SK-N-SH (cell line): ENCODE results near the gene ATP11A. TPM values are rescaled to one million over a fixed set of nuclear protein-coding genes. Genes with fewer than 3 reads are reported as not detected.
A peak's percentile ranks its signal among the peaks of the same experiment; 100 is the strongest.

Experiments
- CTCF ChIA-PET: fragments of 300-600, 350-600 bp; formaldehyde crosslinking; extraction: SDS; loops from one replicate; lab custom pipeline; 2021; lab: Yijun Ruan, JAX
- POLR2A ChIA-PET: fragments of 350-600 bp; sonication (Branson Sonifier 250); formaldehyde crosslinking; extraction: SDS; loops from one replicate; lab custom pipeline; 2020; ENCODE audit warnings: antibody characterized with exemption, inconsistent platforms; lab: Yijun Ruan, JAX
- DNase-seq: peaks from one replicate; pipeline ENCODE4 v3.0.0; 2012
- H2AFZ ChIP-seq: fragments of 200-600 bp; sonication (generic); 2 replicates; pipeline ENCODE4 v1.8.1; 2016; ENCODE audit warnings: antibody characterized with exemption, mild to moderate bottlenecking, low read depth
- H3F3A ChIP-seq: fragments of 200-600 bp; sonication (generic); replicated peaks from 2 replicates; pipeline ENCODE3; 2016; ENCODE audit warnings: antibody characterized with exemption, mild to moderate bottlenecking; ENCODE audit not compliant: insufficient read depth
- H3K27ac ChIP-seq, 2 experiments: fragments of 200-500 bp in 1 of 2; fragments of 200-600 bp in 1 of 2; sonication (Bioruptor generic) in 1 of 2; sonication (generic), shearing (Covaris generic) in 1 of 2; 2 replicates each; pipeline versions ENCODE4 v1.5.1 to v1.6.1; 2014 to 2016; ENCODE audit warnings: low read depth in 2 of 2, inconsistent platforms in 1 of 2, low read length in 1 of 2, mild to moderate bottlenecking in 1 of 2, mixed read lengths in 1 of 2
- H3K27me3 ChIP-seq: fragments of 200-600 bp; sonication (generic), shearing (Covaris generic); 2 replicates; pipeline ENCODE4 v1.6.1; 2016; ENCODE audit warnings: mixed run types; ENCODE audit not compliant: insufficient read depth
- H3K36me3 ChIP-seq, 2 experiments: fragments of 200-500 bp in 1 of 2; fragments of 200-600 bp in 1 of 2; sonication (Bioruptor generic) in 1 of 2; sonication (generic) in 1 of 2; replicated peaks in 1 of 2; 2 replicates each; pipeline versions ENCODE3 to v1.5.1; 2014 to 2016; ENCODE audit warnings: low read length in 1 of 2, mild to moderate bottlenecking in 1 of 2; ENCODE audit not compliant: insufficient read depth in 2 of 2, control insufficient read depth in 1 of 2
- H3K4me1 ChIP-seq, 2 experiments: fragments of 200-500 bp in 1 of 2; fragments of 200-600 bp in 1 of 2; sonication (Bioruptor generic) in 1 of 2; sonication (generic), shearing (Covaris generic) in 1 of 2; 2 replicates each; pipeline versions ENCODE4 v1.5.1 to v1.6.1; 2014 to 2016; ENCODE audit warnings: low read depth in 1 of 2, low read length in 1 of 2, mixed run types in 1 of 2; ENCODE audit not compliant: insufficient read depth in 2 of 2, control insufficient read depth in 1 of 2
- H3K4me2 ChIP-seq: fragments of 200-600 bp; sonication (generic), shearing (Covaris generic); 2 replicates; pipeline ENCODE4 v1.6.1; 2017; ENCODE audit warnings: mixed run types
- H3K4me3 ChIP-seq, 2 experiments: fragments of 200-500 bp in 1 of 2; fragments of 200-600 bp in 1 of 2; sonication (Bioruptor generic) in 1 of 2; sonication (generic), shearing (Covaris generic) in 1 of 2; 2 replicates each; pipeline versions ENCODE4 v1.5.1 to v1.8.1; 2014 to 2016; ENCODE audit warnings: low read depth in 2 of 2, inconsistent platforms in 1 of 2, low read length in 1 of 2, mild to moderate bottlenecking in 1 of 2, mixed read lengths in 1 of 2, moderate library complexity in 1 of 2
- H3K79me2 ChIP-seq: fragments of 200-600 bp; sonication (generic); 2 replicates; pipeline ENCODE4 v1.8.1; 2017; ENCODE audit warnings: mild to moderate bottlenecking; ENCODE audit not compliant: insufficient read depth
- H3K9ac ChIP-seq: fragments of 200-600 bp; sonication (generic); 2 replicates; pipeline ENCODE4 v1.6.1; 2017; ENCODE audit warnings: mixed run types
- H3K9me2 ChIP-seq: fragments of 200-600 bp; sonication (generic); 2 replicates; pipeline ENCODE4 v1.6.1; 2017; ENCODE audit warnings: mixed run types
- H3K9me3 ChIP-seq: fragments of 200-600 bp; sonication (generic); 2 replicates; pipeline ENCODE4 v1.6.1; 2017; ENCODE audit warnings: mixed run types, mild to moderate bottlenecking, moderate library complexity
- H4K20me1 ChIP-seq: fragments of 200-600 bp; sonication (generic); 2 replicates; pipeline ENCODE4 v1.6.1; 2017; ENCODE audit warnings: mild to moderate bottlenecking, mixed run types; ENCODE audit not compliant: insufficient read depth
- ELF1 ChIP-seq: IDR thresholded peaks from 2 replicates; pipeline ENCODE4 v1.4.0; 2012
- EZH2phosphoT487 ChIP-seq: fragments of 200-600 bp; sonication (generic); IDR thresholded peaks from 2 replicates; pipeline ENCODE4 v1.6.1; 2017; ENCODE audit warnings: low read depth, mixed run types, mild to moderate bottlenecking, antibody characterized with exemption, moderate library complexity, borderline replicate concordance
- GABPA ChIP-seq: IDR thresholded peaks from 2 replicates; pipeline ENCODE4 v1.4.0; 2012; ENCODE audit warnings: low read depth, mild to moderate bottlenecking
- GATA2 ChIP-seq: sonication (generic); formaldehyde crosslinking; IDR thresholded peaks from 2 replicates; pipeline ENCODE4 v1.5.0; 2020; ENCODE audit warnings: mild to moderate bottlenecking, missing genetic modification reagents
- NRF1 ChIP-seq: IDR thresholded peaks from 2 replicates; pipeline ENCODE4 v1.6.1; 2012; ENCODE audit warnings: low read depth, mild to moderate bottlenecking, low read length
- RCOR1 ChIP-seq: fragments of 150-350 bp; IDR thresholded peaks from 2 replicates; pipeline ENCODE4 v1.6.1; 2017; ENCODE audit warnings: antibody characterized with exemption, low read length
- REST ChIP-seq: IDR thresholded peaks from 2 replicates; pipeline ENCODE4 v1.6.1; 2012; ENCODE audit warnings: mild to moderate bottlenecking, low read depth, low read length, moderate library complexity
- RXRA ChIP-seq: IDR thresholded peaks from 2 replicates; pipeline ENCODE4 v1.4.0; 2012; ENCODE audit warnings: low read depth, mild to moderate bottlenecking, borderline replicate concordance
- TCF12 ChIP-seq: IDR thresholded peaks from 2 replicates; pipeline ENCODE4 v1.4.0; 2012
- WGBS: methylation state at CpG from one replicate; pipeline ENCODE4 v1.1.6; 2017; ENCODE audit warnings: low lambda C conversion rate; 5-methylcytosine and 5-hydroxymethylcytosine counted together
- polyA plus RNA-seq, 3 experiments: library from polyadenylated mRNA; depleted of rRNA; stranded (reverse); fragments of >200 nt; gene quantifications; 2 replicates each; pipeline ENCODE4 v1.2.3, GENCODE V29; 2012

ATP11A gene
- polyA plus RNA-seq, 1 of the 3 experiments (the other 2 are of a cell fraction) = 4.1 TPM

- TF ChIP-seq REST = no peak
- no peak for TF ChIP-seq RXRA
- no peak for TF ChIP-seq ELF1
- no peak for TF ChIP-seq TCF12
- no peak for TF ChIP-seq GABPA
- no peak for TF ChIP-seq NRF1
- no peak for TF ChIP-seq RCOR1
Observed at GRCh38 chr13:112781881-112782361, 92.1 kb downstream of the ATP11A start (continued).

DNA sequence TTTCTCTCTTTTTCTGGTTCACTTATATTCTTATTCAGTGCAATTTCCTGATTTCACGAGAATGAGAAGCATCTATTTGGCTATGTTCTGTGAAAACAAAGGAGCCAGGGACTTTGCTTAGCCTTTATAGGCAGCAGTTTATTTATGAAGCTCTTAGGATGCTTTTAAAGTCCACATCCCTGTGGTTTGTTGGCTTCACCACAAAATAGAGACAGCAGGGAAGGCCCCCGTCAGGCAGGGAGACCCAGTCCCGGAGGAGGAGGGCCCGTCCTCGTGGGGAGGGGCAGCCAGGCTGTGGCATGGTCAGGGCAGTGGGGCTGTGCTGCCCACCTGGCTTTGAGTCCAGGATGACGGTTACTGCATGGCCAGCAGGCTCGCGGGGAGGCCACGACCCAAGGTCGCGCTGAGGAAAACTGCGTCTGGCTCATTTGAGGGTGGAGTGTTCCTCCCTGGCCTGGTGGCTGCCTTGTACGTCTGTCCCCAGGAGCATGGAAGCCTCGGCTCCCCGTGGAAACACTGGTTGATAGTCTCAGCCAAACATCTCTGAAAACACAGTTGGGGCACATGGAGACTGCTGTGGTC, 92.7 kb downstream of the ATP11A start:
- no peak overlapping the region for H3K4me2 ChIP-seq
- peaks cover 0 to 22% of the 10 kb centered on the region in 2 experiments; a peak in 2 of 4 replicates for H3K4me1 ChIP-seq
- no peak overlapping the region for H2AFZ ChIP-seq
- CTCF ChIA-PET = no interaction called here
- H3K79me2 ChIP-seq = no peaks in the 10 kb centered on the region
- DNase-seq = peak; percentile 42
- TF ChIP-seq REST (no peak), EZH2phosphoT487 (no peak), GATA2 (CRISPR knock-in tag) (no peak)
- TF ChIP-seq, all 33 proteins: peak for 0
- no peak overlapping the region for H3K4me3 ChIP-seq
- no peaks in the 10 kb centered on the region for H3F3A ChIP-seq
- WGBS = 86% methylated on average over 11 of the region's 15 CpGs
- peak overlapping the region in 1 of 2 experiments; percentile 73; a peak in 2 of 4 replicates for H3K27ac ChIP-seq
- no peaks in the 10 kb centered on the region for H3K27me3 ChIP-seq
- H3K9ac ChIP-seq = no peak overlapping the region
- no peaks in the 10 kb centered on the region for H3K36me3 ChIP-seq
- H3K9me2 ChIP-seq = no peaks in the 10 kb centered on the region
- H4K20me1 ChIP-seq = no peaks in the 10 kb centered on the region
- POLR2A ChIA-PET = no interaction called here
- no peaks in the 10 kb centered on the region for H3K9me3 ChIP-seq
